WTC11 (cell line): ENCODE measurements around the gene JAKMIP3. TPM values are rescaled to one million over a fixed set of nuclear protein-coding genes. Genes with fewer than 3 reads are reported as not detected.

Experiments
- ATAC-seq: fragments of 200-7000 bp; cut with Tn5 transposase; 2 replicates; pipeline ENCODE4 v1.10.0; 2021; ENCODE audit warnings: mild to moderate bottlenecking, moderate library complexity
- CTCF ChIA-PET: fragments of 300-600 bp; sonication (Branson Sonifier 250); formaldehyde crosslinking; loops from one replicate; lab custom pipeline; 2021; ENCODE audit warnings: antibody characterized with exemption; lab: Charles Lee
- POLR2A ChIA-PET: fragments of 350-600 bp; sonication (Branson Sonifier 250); formaldehyde crosslinking; loops from one replicate; lab custom pipeline; 2021; ENCODE audit warnings: antibody characterized with exemption; lab: Charles Lee
- DNase-seq: peaks from one replicate; pipeline ENCODE4 v3.0.0; 2021; ENCODE audit warnings: low spot score
- H3K27ac Mint-ChIP-seq: 2 replicates; pipeline ENCODE4 v1.8.0; 2021; ENCODE audit warnings: mixed read lengths
- H3K27me3 Mint-ChIP-seq: 2 replicates; pipeline ENCODE4 v1.8.0; 2021; ENCODE audit warnings: low read depth, mild to moderate bottlenecking, moderate library complexity, mixed read lengths
- H3K36me3 Mint-ChIP-seq: 2 replicates; pipeline ENCODE4 v1.8.0; 2021; ENCODE audit warnings: mixed read lengths
- H3K4me1 Mint-ChIP-seq: 2 replicates; pipeline ENCODE4 v1.8.0; 2022; ENCODE audit warnings: mixed read lengths
- H3K4me3 Mint-ChIP-seq: 2 replicates; pipeline ENCODE4 v1.8.0; 2021; ENCODE audit warnings: mild to moderate bottlenecking, moderate library complexity, mixed read lengths
- H3K9me3 Mint-ChIP-seq: 2 replicates; pipeline ENCODE4 v1.8.0; 2021; ENCODE audit warnings: mixed read lengths
- AR ChIP-seq: fragments of 250-450 bp; sonication (Bioruptor Pico); IDR thresholded peaks from 2 replicates; pipeline ENCODE4 v1.9.0; 2021; ENCODE audit warnings: mild to moderate bottlenecking
- CBFB ChIP-seq: sonication (generic); formaldehyde crosslinking; IDR thresholded peaks from 2 replicates; pipeline ENCODE4 v1.8.1; 2022; ENCODE audit warnings: mild to moderate bottlenecking, low read depth, missing genetic modification reagents
- CREM ChIP-seq: sonication (generic); formaldehyde crosslinking; IDR thresholded peaks from 2 replicates; pipeline ENCODE4 v1.8.1; 2022; ENCODE audit warnings: mild to moderate bottlenecking, missing genetic modification reagents, moderate library complexity
- CTCF ChIP-seq: fragments of 200-600 bp; IDR thresholded peaks from 2 replicates; pipeline ENCODE4 v1.8.0; 2022; ENCODE audit warnings: antibody characterized with exemption
- E2F1 ChIP-seq: sonication (generic); formaldehyde crosslinking; IDR thresholded peaks from 2 replicates; pipeline ENCODE4 v1.8.0; 2022; ENCODE audit warnings: mild to moderate bottlenecking, missing genetic modification reagents
- EMX1 ChIP-seq: fragments of 250-450 bp; sonication (Bioruptor Pico); IDR thresholded peaks from 2 replicates; pipeline ENCODE4 v1.8.0; 2021; ENCODE audit warnings: mild to moderate bottlenecking
- ESRRA ChIP-seq: sonication (generic); formaldehyde crosslinking; IDR thresholded peaks from 2 replicates; pipeline ENCODE4 v1.8.1; 2022; ENCODE audit warnings: mild to moderate bottlenecking, missing genetic modification reagents, borderline replicate concordance
- ETV6 ChIP-seq: sonication (generic); formaldehyde crosslinking; IDR thresholded peaks from 2 replicates; pipeline ENCODE4 v1.8.1; 2022; ENCODE audit warnings: mild to moderate bottlenecking, missing genetic modification reagents
- FOXP4 ChIP-seq: sonication (generic); formaldehyde crosslinking; IDR thresholded peaks from 2 replicates; pipeline ENCODE4 v1.8.0; 2022; ENCODE audit warnings: mild to moderate bottlenecking, missing genetic modification reagents
- HMGXB4 ChIP-seq: sonication (generic); formaldehyde crosslinking; IDR thresholded peaks from 2 replicates; pipeline ENCODE4 v1.8.1; 2023; ENCODE audit warnings: mild to moderate bottlenecking, moderate library complexity, missing genetic modification reagents
- IRF2 ChIP-seq: sonication (generic); formaldehyde crosslinking; IDR thresholded peaks from 2 replicates; pipeline ENCODE4 v1.8.0; 2022; ENCODE audit warnings: low read depth, missing genetic modification reagents, borderline replicate concordance
- NFE2L1 ChIP-seq: sonication (generic); formaldehyde crosslinking; IDR thresholded peaks from 2 replicates; pipeline ENCODE4 v1.8.1; 2023; ENCODE audit warnings: missing genetic modification reagents
- NR2C2 ChIP-seq: sonication (generic); formaldehyde crosslinking; IDR thresholded peaks from 2 replicates; pipeline ENCODE4 v1.8.0; 2022; ENCODE audit warnings: mild to moderate bottlenecking, missing genetic modification reagents
- NR3C1 ChIP-seq: sonication (generic); formaldehyde crosslinking; conservative IDR thresholded peaks from 2 replicates; pipeline ENCODE4 v1.8.1; 2023; ENCODE audit warnings: low read depth, mild to moderate bottlenecking, missing genetic modification reagents
- PRRX2 ChIP-seq: fragments of 250-450 bp; sonication (Bioruptor Pico); IDR thresholded peaks from 2 replicates; pipeline ENCODE4 v1.8.0; 2021; ENCODE audit warnings: mild to moderate bottlenecking
- SOX15 ChIP-seq: fragments of 250-450 bp; sonication (Bioruptor Pico); IDR thresholded peaks from 2 replicates; pipeline ENCODE4 v1.9.0; 2021; ENCODE audit warnings: mild to moderate bottlenecking
- TEAD4 ChIP-seq: sonication (generic); formaldehyde crosslinking; IDR thresholded peaks from 2 replicates; pipeline ENCODE4 v1.8.0; 2022; ENCODE audit warnings: mild to moderate bottlenecking, missing genetic modification reagents
- ZNF219 ChIP-seq: sonication (generic); formaldehyde crosslinking; IDR thresholded peaks from 2 replicates; pipeline ENCODE4 v1.8.0; 2023; ENCODE audit warnings: missing genetic modification reagents, mild to moderate bottlenecking, borderline replicate concordance
- ZNF396 ChIP-seq: fragments of 250-450 bp; sonication (Bioruptor Pico); IDR thresholded peaks from 2 replicates; pipeline ENCODE4 v1.8.0; 2021; ENCODE audit warnings: mild to moderate bottlenecking, moderate library complexity, borderline replicate concordance
- ZSCAN18 ChIP-seq: fragments of 250-450 bp; sonication (Bioruptor Pico); IDR thresholded peaks from 2 replicates; pipeline ENCODE4 v2.1.2; 2022; ENCODE audit warnings: mild to moderate bottlenecking, moderate library complexity
- total RNA-seq: library from RNA; stranded (reverse); gene quantifications from 3 replicates; pipeline ENCODE4 v1.2.3, GENCODE V29; 2021

The JAKMIP3 gene
- total RNA-seq, 1 experiment from 2014 or later, result 1.7 TPM

- no peak overlapping the region for H3K27ac Mint-ChIP-seq
- H3K4me1 Mint-ChIP-seq, result peaks cover 20% of the 10 kb centered on the region
- ChIA-PET POLR2A (no interaction called here), CTCF (interaction anchor here (0.9 to 3.9 kb wide), 2 partner anchors 20 to 48 kb away, joined by 3 to 112 read pairs; no protein-coding TSS in a partner anchor)
- no peaks in the 10 kb centered on the region for H3K9me3 Mint-ChIP-seq
- H3K4me3 Mint-ChIP-seq, result no peak overlapping the region
- ATAC-seq, result no peak
- no peaks in the 10 kb centered on the region for H3K36me3 Mint-ChIP-seq
- peaks cover 22% of the 10 kb centered on the region for H3K27me3 Mint-ChIP-seq
- no peak for DNase-seq
- TF ChIP-seq FOXP4 (CRISPR knock-in tag), result no peak
- TF ChIP-seq ETV6 (CRISPR knock-in tag), result no peak
- no peak for TF ChIP-seq PRRX2
- TF ChIP-seq ZNF396 (CRISPR knock-in tag), result no peak
- no peak for TF ChIP-seq SOX15
- TF ChIP-seq NFE2L1 (CRISPR knock-in tag), result no peak
- TF ChIP-seq, all 79 proteins: peak for 0
These were observed 45.3 kb upstream of the JAKMIP3 start for GRCh38 chr10:132020456-132020855.

- CTCF ChIA-PET, result interaction anchor here (0.7 to 3.9 kb wide), 3 partner anchors 15 to 48 kb away, joined by 3 to 112 read pairs (median 3); no protein-coding TSS in a partner anchor
- POLR2A ChIA-PET, result no interaction called here
- no peak overlapping the region for H3K4me3 Mint-ChIP-seq
- TF ChIP-seq NR3C1 (CRISPR knock-in tag), result no peak
- TF ChIP-seq IRF2 (CRISPR knock-in tag), result no peak
- no peak for TF ChIP-seq ZNF219
- TF ChIP-seq ZSCAN18, result no peak
- no peak for TF ChIP-seq CTCF
- no peak for TF ChIP-seq AR (CRISPR knock-in tag)
- no peak for TF ChIP-seq NR2C2 (CRISPR knock-in tag)
- no peak for TF ChIP-seq E2F1
- TF ChIP-seq EMX1, result no peak
- no peak for TF ChIP-seq TEAD4 (CRISPR knock-in tag)
- TF ChIP-seq HMGXB4 (CRISPR knock-in tag), result no peak
- no peak for TF ChIP-seq CBFB
- no peak for TF ChIP-seq ESRRA (CRISPR knock-in tag)
- TF ChIP-seq PRRX2, result no peak
- TF ChIP-seq CREM (CRISPR knock-in tag), result no peak
- no peak for TF ChIP-seq FOXP4 (CRISPR knock-in tag)
These were observed 44.7 kb upstream of the JAKMIP3 start for GRCh38 chr10:132021046-132021445.

More at GRCh38 chr10:132021046-132021445, 44.7 kb upstream of the JAKMIP3 start:
- no peak overlapping the region for H3K27ac Mint-ChIP-seq
- H3K4me1 Mint-ChIP-seq, result peaks cover 14% of the 10 kb centered on the region
- no peaks in the 10 kb centered on the region for H3K9me3 Mint-ChIP-seq
- H3K36me3 Mint-ChIP-seq, result no peaks in the 10 kb centered on the region
- no peak for DNase-seq
- ATAC-seq, result no peak
- peaks cover 22% of the 10 kb centered on the region for H3K27me3 Mint-ChIP-seq
